Measurements from ENCODE around the gene ARL10.

- TF ChIP-seq MEF2A (IDR thresholded peaks at IDR 0.05; ENCODE audit: borderline replicate concordance, low read depth), result no peak
- TF ChIP-seq EZH2phosphoT487 (IDR thresholded peaks at IDR 0.05; ENCODE audit: borderline replicate concordance, low read depth), result no peak
- no peak for TF ChIP-seq PBX3 (IDR thresholded peaks at IDR 0.05)
- TF ChIP-seq ZBTB33 (IDR thresholded peaks at IDR 0.05; ENCODE audit: borderline replicate concordance, low read depth), result no peak
- no peak for TF ChIP-seq SIN3A (IDR thresholded peaks at IDR 0.05; ENCODE audit: borderline replicate concordance, low read depth, low read length)
- TF ChIP-seq MAX (IDR thresholded peaks at IDR 0.05; ENCODE audit: low read depth), result no peak
- TF ChIP-seq CTCF (IDR thresholded peaks at IDR 0.05), result no peak
- TF ChIP-seq EP300 (IDR thresholded peaks at IDR 0.05; ENCODE audit: borderline replicate concordance in 1 of 2, low read depth in 1 of 2, low read length in 1 of 2), result no peak
- no peak for TF ChIP-seq TEAD4 (IDR thresholded peaks at IDR 0.05; ENCODE audit: borderline replicate concordance, insufficient read depth)
- no peak for TF ChIP-seq YY1 (IDR thresholded peaks at IDR 0.05; ENCODE audit: low read depth)
- no peak for TF ChIP-seq POLR2AphosphoS5 (IDR thresholded peaks at IDR 0.05; ENCODE audit: low read depth, low read length)
These were observed 8.0 kb downstream of the ARL10 start for GRCh38 chr5:176373100-176373818.

Data from SK-N-SH (cell line).